Uterus (tissue), 2 donors: ENCODE measurements around the gene OTUD5.

Source experiments
- CTCF ChIP-seq, 4 experiments: fragments of 200-600 bp in 2 of 4; fragments of 450-650 bp in 2 of 4; sonication (generic) in 2 of 4; IDR thresholded peaks; one replicate each; pipeline ENCODE4 v1.5.1; 2016 to 2019; ENCODE audit warnings: antibody characterized with exemption in 4 of 4, mild to moderate bottlenecking in 2 of 4, moderate library complexity in 1 of 4
- POLR2A ChIP-seq, 2 donors: fragments of 450-650 bp; IDR thresholded peaks; one replicate each; pipeline ENCODE4 v1.6.1; 2016; ENCODE audit warnings: antibody characterized with exemption in 2 of 2, mild to moderate bottlenecking in 1 of 2, moderate library complexity in 1 of 2

DNA sequence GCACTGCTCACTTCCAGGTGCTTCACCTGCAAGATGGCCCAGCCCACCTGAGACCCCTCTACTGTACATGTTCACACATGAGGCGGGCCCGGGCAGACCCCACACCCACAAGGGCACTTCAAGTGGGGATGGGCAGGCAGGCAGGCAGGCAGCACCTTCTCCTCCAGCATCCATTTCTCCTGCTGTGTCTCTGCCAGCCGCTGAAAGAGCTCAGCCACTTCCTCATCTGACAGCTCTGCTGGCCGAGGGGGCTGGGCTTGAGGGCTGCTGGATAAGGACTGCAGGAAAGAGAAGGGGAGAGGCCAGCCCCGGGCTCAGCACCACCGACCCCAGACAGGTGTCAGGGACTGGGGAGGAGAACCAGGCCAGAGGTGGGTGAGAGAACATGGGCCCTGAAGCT is 18.7 kb upstream of the OTUD5 start:
- TF ChIP-seq CTCF (IDR thresholded peaks at IDR 0.05): no peak
- TF ChIP-seq POLR2A (IDR thresholded peaks at IDR 0.05): no peak
